AML-193 (cell line): ENCODE measurements around the gene SPP2.

Source experiments
- DNase-seq, 2 experiments: peaks; one replicate each; lab custom pipeline; 2025; lab: John Stamatoyannopoulos, UW

Gene SPP2

DNA sequence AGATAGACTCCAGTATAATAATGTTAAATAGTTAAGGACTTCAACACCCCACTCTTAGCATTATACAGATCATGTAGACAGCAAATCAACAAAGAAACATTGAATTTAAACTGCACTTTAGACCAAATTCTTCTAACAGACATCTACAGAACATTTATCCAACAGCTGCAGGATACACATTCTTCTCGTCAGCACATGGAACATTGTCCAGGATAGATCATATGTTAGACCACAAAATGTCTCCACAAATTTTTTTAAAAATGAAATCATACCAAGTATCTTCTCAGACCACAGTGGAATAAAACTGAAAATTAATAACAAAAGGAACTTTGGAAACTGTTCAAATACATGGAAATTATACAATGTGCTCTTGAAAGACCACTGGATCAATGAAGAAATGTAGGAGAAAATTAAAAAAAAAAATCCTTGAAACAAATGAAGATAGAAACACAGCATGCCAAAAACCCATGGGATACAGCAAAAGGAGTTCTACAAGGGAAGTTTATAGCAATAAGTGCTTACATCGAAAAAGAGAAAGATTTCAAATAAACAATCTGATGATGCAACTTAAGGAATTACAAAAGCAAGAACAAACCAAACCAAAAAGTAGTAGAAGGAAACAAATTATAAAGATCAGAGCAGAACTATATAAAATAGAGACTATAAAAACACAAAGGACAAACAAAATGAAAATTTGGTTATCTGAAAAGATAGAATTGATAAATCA lies 12.3 kb upstream of the SPP2 start:
- DNase-seq: no peak

DNA sequence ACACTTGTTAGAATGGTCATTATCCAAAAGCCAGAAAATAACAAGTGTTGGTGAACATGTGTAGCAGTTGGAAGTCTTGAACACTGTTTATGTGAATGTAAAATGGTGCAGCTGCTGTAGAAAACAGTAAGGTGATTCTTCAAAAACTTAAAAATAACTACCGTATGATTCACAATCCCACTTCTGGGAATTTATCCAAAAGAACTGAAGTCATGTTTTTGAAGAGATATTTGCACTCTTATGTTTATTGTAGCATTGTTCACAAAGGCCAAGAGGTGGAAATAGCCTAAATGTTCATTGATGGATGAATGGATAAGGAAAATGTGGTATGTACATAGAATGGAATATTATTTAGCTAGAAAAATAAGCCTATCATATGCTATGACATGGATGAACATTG lies 6.3 kb upstream of the SPP2 start:
- no peak for DNase-seq

DNA sequence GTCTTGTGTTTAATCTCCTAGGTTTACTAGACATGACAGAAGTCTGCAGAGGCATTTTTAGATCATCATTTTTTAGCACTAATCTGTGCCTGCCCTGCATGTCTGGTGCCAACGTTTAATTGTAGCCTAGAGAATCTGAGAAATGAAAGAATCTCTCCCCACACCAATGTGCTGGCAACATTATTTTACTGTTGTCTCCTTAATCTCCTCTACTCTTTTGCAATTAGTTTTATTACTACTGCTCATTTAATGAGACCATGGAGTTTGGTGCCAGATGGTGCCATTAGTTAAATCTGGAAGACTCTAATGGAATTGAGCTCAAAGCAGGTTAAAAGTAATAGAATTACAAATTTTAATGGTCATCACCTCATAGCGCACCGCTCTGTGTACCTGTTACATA lies 4.0 kb upstream of the SPP2 start:
- no peak for DNase-seq

DNA sequence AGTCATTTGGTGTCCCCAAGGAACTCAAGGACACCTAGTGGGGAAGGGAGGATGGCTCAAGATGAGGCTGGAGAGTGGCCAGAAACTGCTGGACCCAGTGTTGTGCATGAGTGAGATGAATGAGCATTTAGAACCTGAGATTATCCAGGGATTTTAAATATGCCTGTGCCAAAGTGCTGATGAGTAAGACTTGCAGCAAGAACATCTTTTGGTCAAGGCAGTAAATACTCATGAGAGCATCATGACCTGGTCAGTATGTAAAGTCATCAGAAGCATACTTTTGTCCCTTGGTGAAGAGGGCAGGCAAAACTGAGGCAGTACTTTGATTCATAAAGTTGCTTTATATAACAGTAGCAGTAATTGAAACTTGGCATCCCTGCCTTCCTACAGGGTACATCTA lies 3.1 kb upstream of the SPP2 start:
- DNase-seq: no peak

DNA sequence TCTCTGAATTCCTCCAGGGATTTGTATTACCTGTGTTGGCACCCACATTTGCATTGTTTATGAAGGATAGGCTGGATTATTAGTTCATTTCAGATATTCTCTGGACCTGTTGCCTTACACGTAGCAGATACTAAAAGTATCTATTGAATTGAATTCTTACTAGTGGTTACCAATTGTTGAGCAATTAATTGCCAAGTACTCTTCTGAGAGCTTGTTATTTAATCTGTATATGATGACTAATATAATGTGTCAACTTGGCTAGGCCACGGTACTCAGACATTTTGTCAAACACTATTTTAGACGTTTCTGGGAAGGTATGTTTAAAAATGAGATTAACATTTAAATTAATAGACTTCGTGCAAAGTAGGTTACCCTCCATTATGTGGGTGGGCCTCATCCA lies 2.5 kb upstream of the SPP2 start:
- DNase-seq: no peak

DNA sequence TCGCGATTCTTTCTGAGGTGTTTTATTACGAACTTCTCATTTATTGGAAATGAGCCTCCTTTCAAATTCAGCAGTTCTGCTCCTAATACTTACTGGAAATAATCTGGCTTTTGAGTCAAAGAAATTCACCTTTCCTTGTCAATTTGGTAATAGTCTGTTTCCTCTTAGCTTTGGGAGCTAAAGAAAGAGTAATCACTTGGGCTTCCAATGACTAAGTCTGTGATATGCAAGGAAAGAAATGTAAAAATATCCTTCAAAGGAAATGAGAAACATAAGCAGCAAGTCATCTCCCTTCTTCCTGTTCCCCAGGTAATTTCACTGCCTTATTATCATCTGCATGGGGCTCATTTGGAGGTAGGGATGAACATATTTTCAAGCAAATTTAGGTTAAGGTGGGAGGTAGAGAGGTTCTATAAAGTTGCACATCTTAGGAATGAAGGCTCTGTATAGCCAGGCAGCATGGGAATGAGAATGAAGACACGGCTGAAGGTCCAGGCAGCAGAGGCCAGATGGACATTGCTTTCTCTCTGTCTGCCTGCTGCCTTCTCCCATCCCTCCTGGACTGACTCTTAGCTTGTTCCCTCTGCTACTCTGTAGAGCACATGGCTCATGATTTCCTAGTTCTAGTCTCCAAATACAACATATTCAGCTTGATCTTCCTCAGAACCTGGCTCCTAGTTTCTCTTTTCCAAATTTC lies 1.0 kb downstream of the SPP2 start:
- no peak for DNase-seq

DNA sequence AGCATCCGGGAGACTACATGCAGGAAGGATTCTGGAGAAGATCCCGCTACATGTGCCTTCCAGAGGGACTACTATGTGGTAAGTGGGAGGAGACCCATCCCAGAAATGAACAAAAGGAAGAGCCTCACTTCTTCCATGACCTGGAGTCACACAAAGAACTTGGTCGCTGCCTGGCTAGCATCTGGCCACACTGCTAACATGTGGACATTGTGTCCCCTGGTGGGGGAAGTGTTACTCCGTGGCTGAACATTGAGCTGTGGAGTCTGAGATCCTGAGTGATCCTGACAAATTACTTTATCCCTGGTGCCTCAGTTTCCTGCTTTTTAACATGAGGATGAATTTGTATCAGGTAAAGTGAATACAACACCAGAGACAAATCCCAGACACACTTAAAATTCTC lies 8.4 kb downstream of the SPP2 start:
- DNase-seq: no peak

DNA sequence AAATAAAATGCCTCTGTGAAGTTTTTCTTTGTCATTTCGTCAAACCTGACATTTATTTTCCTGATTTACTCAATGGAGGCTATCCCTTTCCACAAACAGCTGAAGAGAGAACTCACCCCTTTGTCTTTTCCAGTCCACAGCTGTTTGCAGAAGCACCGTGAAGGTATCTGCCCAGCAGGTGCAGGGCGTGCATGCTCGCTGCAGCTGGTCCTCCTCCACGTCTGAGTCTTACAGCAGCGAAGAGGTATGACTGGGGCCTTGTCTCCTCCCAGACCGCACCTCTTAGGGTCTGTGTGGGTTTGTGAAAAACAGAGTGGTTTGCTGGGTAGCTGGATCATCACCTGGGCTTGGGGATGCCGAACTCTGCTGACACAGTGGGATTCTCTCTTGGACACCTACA lies 9.7 kb downstream of the SPP2 start:
- no peak for DNase-seq

DNA sequence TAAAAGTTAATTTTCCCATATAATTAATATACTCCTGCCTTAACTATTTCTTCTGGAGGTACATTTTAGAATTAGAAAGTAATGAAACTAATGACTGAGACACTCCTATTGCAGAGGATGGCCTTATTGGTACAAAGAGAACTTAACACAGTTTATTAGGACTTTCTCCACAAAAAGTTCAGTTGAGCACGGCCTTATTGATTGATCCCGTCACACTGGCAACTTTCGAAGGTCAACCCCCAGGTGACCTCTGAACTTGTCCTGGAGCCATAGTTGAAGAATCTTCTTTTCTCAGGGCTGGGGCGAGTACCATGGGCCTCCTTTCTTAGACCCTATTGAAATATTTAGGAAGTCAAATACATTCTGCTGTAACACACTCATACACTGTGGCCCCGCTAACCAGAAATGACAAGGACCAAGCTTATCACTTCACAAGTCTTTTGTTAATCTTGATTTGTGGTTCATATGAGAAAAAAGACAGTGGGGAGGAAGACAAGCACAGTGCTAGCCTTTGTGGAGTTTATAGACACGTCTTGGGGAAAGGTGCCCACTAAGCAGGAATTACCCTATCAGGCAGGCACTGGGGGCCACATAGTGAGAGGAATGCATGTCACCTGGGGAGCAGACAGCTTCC lies 11.2 kb downstream of the SPP2 start:
- no peak for DNase-seq

DNA sequence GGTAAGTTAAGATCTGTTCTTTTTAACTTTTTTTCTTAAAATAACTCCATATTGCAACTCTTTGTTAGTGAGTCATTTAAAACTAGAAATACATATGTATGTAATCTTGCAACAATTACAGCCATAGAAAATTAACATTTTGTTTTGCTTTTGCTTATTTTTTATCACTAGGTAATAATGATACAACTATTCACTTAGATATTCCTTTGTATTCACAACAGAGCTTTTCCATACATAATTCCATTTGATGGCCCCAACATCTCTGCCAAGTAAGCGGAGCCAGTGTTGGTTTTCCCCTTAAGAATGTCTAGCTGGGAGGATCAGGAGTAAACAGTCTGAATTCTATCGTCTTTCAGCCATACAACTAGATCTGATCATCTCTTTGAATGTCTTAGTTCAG lies 16.1 kb downstream of the SPP2 start:
- DNase-seq: no peak

DNA sequence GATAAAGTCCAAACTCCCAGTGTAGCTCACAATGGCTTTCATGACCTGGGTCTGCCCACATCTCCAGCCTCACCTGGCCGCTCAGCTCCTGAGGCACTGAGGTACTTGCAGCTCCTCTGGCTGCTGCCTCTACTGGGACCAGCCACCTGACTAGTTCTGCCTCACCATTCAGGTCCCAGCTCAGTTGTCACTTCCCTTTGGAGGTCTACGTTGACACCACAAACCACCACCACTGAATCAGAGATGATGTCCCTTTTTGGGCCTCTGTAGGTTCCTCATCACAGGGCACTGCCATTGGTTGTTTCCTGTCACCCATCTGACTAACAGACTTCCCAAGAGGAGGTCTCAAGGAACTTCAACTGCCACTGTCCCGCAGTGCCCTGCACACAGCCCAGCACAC lies 21.2 kb downstream of the SPP2 start:
- DNase-seq: no peak

DNA sequence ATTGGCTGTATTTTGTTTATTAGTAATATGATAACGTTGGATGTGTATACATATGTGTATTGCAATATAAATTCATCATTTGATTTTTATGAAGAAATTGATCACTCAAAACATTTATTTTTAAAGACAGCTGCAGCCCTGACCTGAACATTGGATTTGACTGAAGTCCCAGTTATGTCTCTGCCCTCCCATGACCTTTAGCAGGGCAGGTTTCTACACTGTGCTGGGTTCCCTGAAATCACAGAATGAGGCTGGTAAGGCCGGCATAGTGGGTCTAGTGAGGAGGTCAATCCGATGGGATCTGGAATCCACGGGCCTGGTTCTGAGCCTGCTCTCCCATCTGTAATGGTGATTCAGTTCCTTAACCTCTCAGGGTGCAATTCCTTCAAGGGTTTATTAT lies 22.0 kb downstream of the SPP2 start:
- DNase-seq: no peak

DNA sequence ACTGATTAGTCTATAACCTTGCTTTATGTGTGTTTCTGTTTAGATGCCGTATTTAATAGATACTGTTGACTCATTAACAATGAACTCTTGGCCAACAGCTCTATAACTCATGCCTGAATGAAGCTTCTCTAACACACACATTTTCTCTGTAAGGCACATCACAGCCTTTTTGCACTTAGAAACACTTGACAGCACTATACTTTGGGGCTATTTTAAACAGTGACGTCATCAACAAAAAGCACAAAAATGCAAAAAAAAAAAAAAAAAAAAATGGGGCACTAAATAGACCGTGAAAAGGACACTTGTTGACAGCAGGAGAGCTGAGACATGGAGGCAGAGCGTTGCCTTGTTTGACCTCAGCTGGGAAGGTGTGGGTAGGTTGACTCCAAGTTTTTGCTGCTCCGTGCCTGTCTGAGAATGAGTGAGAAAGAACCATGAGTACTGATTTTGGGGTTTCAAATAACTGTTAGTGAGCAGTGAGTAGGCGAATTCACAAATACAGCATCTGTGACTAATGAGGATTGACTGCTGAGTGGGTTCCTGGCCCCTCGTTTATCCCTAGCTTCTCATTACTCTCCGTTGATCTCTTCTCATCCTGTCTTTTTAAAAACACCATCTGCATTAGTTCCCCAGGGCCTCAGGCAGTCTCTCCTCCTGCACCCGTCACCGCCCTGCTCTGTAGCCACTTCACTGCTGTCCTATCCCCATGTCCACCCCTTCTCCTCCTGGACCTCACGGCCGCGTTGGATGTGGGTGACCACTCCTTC lies 24.4 kb downstream of the SPP2 start:
- DNase-seq: no peak

DNA sequence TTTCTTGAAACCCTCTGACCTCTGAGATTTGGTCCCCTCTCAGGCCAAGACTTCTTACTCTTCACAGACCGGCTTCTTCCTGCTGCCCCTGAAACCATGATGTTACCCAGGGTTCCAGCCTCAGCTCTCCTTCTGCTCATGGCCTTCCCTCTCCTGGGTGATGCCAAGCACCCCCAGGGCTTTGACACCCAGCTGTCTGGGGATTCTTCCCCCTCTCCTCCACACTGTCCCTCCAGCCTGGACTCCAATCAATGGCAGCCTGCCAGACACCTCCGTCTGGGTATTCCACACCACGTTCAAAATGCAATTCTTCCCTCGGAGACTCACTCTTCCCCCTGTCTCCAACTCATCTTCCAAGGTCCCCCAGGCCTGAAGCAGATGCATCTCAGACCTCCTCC lies 25.0 kb downstream of the SPP2 start:
- no peak for DNase-seq

DNA sequence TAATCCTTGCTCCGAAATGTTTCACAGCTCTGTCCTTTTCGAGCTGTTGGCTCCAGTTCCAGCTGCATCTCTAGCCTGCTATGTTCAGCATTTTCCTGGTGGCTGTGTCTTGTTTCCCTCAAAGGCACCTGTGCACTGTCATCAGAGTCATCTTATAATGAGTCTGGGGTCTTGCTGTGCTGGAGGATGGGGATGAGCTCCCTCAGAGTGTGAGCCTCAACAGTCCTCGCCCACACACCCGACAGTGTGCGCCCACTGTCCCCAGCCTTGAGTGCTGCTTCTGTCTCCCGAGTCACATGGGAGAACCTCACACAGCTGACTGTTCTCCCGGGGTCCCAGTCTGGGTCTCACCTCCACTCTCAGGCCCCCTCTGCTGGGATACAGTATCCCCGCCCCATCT lies 25.4 kb downstream of the SPP2 start:
- no peak for DNase-seq

DNA sequence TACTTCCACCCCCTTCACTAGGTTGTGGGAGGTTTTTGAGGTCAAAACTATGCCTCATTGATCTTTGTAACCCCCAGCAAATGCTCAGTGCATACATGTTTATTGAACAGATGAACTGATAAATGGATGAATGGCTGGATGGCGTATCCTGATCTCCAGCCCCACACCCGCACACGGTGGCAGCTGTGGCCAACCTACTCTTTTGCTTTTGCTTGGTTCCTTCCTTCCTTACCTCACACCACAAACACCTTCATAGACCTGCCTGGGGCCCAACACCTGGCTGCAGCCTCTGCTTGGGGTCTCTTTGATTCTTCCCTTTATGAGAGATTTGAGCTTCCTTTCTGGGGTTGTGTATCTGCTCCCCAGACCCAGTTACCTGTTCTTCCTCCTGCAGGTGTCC lies 25.9 kb downstream of the SPP2 start:
- no peak for DNase-seq

DNA sequence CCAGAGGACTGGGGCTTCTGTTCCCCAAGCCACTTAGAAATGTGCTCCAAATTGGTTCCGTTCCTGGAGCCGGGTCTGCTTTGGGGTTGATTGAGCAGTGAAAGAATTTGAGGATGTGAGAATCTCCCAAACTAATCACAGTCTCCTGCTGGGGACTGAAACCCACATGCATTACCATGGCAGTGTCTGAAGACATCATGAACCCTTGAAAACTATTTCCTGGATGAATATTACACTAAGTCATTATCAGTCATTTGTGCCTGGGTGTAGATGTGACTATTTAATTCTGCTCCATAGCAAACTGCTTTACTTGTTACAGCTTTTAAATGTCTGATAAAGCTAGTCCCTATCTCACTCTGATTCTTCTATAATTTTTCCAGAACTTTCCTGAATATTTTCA lies 27.6 kb downstream of the SPP2 start:
- no peak for DNase-seq

DNA sequence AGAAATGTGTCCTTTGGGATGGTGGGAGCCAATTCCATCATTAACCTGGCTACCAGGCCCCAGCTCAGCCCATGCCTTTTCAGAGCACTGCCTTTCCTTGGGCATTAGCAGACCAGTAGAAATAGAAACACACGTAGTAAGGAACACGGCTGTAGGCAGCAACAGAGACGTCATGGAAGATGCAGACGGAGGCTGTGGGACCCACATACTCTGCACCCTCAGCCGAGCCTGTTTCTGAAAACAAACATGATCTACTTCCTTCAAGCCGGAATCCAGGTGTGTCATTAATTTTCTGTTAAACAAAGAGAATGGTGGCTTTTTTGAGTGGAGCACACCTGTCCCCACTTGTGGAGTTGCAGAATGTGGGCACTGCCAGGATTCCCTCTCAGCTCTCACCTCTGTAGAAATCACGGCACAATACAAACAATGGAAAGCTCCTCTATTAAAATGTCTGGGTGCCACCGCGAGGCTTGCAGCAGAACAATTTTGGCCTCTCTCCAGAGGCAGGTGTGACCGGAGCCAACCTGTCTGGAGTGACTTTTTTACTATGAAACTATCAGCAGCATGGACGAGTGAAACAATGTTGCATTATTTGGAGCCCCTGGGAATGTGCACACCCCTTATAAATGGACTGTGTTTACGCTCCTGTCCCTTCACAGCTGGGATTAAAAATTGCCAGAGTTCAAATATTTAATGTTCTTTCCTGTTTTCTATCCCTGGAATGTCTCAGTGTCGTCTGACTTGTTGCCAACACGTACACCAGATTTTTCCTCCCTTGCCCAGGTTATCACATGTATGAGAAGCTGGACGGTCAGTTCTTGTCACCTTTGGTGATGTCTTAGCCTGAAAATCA lies 31.7 kb downstream of the SPP2 start:
- no peak for DNase-seq

DNA sequence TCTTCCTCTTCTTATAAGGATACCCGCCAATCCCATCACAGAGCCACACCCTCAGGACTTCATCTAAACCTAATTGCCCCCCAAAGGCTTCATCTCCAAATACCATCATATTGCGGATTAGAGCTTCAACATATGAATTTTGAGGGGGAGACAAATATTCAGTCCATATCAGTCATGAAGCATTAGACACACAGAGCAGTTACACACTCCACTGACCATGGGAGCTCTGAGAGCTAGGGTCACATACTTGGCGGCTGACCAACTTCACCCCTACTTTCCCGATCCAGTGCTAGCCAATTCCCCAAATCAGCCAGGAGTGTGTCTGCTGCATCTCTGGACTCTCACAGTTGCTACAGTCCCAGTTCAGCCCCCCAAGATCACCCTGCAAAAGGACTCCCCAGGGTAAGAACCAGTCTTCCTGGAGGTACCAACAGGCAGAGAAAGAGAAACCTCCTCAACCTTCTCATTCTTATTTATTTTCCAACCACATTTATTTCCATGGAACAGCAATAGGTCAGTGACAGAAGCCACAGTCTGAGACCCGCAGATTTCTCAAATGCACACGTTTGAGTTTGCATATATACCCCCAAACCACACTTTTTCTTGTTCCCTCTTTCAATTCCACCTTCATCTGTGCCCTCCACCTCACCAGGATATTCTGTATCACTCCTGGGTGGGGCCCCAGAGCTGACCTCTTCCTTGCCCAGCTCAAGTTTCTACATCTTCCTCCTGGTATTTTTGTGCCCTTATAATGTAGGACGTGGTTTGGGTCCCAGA lies 33.3 kb downstream of the SPP2 start:
- DNase-seq: no peak

DNA sequence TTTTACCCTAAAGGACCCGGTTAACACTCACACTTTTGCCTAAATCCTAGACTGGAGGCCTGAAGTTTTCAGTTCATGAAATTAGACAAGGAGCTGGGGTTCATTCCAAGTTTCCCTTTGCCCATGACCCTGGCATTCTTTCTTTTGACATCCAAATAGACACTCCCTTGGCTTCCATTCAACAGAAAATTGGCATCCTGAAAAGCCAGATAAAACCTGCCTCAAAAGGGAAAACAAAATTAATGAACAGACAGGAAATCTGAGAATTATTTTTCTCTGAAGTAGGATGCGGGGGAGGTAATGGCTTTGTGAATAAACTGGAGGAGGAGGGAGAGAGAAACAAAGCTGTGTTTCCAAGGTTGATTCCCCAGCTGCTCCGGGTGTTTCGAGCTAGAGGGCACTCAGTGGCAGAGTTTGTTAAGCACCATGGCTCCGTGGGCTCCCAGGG lies 41.0 kb downstream of the SPP2 start:
- no peak for DNase-seq

DNA sequence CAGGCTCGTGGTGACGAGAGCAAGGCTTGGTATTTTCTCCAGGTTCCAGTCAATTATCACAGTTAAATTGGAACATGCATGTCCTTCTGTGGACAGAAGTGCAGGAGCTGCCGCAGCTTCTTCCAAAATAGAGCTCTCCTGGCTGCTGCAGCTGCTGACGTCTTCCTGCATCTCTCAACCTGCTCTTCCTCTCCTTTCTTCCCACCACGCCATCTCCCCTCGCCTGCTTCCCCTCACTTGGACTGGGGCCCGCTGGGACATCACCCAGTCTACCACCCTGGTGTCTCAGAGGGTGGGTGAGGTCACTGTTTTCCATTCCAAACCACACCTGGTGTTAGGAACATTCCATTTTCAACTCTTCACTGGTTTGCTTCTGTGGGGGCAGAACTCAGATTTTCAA lies 41.4 kb downstream of the SPP2 start:
- DNase-seq: no peak
